HAP-1 (cell line): ENCODE results near the gene C9orf72.
"Not testable (repeated sequence)": the region's sequence is repeated elsewhere in the genome, so short reads cannot be mapped to it uniquely, and the experiment has no call there.

Experiments
- DNase-seq, 2 experiments: peaks; one replicate each; pipeline ENCODE4 v3.0.0-alpha.2; 2016 to 2020; ENCODE audit warnings: low spot score in 2 of 2
- H3K27me3 ChIP-seq: fragments of 250-450 bp; sonication (Bioruptor Pico); 2 replicates; pipeline ENCODE4 v1.5.1; 2020; ENCODE audit warnings: low read depth, mild to moderate bottlenecking, moderate library complexity
- H3K36me3 ChIP-seq: fragments of 250-450 bp; sonication (Bioruptor Pico); replicated peaks from 2 replicates; pipeline ENCODE4 v1.5.1; 2020; ENCODE audit warnings: mild to moderate bottlenecking
- H3K4me1 ChIP-seq: fragments of 250-450 bp; sonication (Bioruptor Pico); 2 replicates; pipeline ENCODE4 v1.5.1; 2020; ENCODE audit warnings: mild to moderate bottlenecking
- H3K4me3 ChIP-seq: fragments of 250-450 bp; sonication (Bioruptor Pico); 2 replicates; pipeline ENCODE4 v1.5.1; 2020; ENCODE audit warnings: mild to moderate bottlenecking, moderate library complexity
- H3K9me3 ChIP-seq: fragments of 250-450 bp; sonication (Bioruptor Pico); 2 replicates; pipeline ENCODE4 v1.5.1; 2020; ENCODE audit warnings: mild to moderate bottlenecking, moderate library complexity
- in situ Hi-C: fragments of 300-500 bp; cut with MboI; formaldehyde crosslinking; loops from 3 replicates; pipeline ENCODE4 v1.14.3; 2020; ENCODE audit warnings: low sequenced_read_pairs, inconsistent platforms, mixed read lengths

The C9orf72 gene

DNA sequence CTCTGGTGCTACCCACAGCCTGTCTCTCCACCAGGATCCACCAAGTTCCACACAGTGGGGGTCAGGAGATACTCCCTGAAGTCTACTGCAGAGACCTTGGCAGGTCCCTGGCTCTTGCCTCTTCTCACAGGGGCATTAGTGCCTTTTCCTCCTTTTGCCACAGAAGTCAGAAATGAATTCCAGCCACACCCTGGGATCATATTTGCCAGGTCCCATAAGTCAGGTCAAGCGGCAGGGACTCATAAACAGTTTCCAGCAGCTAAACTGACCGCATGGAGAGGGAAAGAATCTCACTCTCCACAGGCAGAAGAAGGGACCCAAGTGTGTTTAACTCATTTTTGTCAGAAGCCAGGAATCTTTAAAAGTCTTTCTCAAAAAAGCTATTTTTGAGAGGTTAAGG lies 62.5 kb downstream of the C9orf72 start:
- H3K4me3 ChIP-seq: no peak overlapping the region
- in situ Hi-C loops: no loop called here
- H3K9me3 ChIP-seq: no peaks in the 10 kb centered on the region
- H3K27me3 ChIP-seq: no peaks in the 10 kb centered on the region
- H3K4me1 ChIP-seq: peaks cover 5% of the 10 kb centered on the region
- no peak for DNase-seq
- H3K36me3 ChIP-seq: no peaks in the 10 kb centered on the region

DNA sequence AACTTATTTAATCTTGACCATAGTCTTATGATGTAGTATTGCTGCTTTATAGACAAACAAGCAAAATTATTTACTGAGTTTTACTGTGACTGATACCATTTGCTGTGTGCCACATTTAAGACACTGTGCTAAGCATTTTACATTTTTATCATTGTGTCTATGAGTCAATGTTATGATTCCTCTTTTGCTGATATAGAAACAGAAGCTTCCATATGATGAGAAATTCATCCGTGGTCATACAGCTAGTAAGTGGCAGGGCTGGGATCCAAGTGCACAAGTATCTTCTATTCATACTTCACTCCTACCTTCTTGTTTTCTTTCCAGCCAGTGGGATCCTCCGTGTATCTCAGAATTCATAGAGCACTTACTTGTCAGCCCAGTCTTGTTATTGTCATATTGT lies 66.3 kb downstream of the C9orf72 start:
- H3K36me3 ChIP-seq: no peaks in the 10 kb centered on the region
- H3K4me1 ChIP-seq: peaks cover 15% of the 10 kb centered on the region
- no peaks in the 10 kb centered on the region for H3K27me3 ChIP-seq
- DNase-seq: no peak
- no peak overlapping the region for H3K4me3 ChIP-seq
- no peaks in the 10 kb centered on the region for H3K9me3 ChIP-seq
- in situ Hi-C loops: no loop called here

DNA sequence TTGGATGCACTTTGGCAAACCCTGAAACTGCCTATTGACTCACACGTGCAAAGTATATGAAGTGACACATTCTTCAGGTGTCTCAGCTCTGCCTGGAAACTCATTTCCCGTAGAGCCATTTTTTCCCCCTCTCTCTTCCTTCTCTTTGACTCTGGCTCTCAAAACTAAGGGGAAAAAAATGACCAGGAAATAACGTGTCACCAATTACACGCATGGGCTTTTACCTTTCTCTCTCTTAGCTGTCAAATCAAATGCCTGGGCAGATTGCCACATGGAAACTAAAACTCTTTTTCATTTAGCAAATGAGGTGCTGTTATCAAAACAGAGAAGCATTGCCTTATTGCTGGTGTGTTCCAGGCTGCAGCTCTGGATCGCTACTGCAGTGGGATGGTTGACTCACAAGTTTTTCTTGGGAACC lies 67.5 kb downstream of the C9orf72 start:
- in situ Hi-C loops: no loop called here
- Histone ChIP-seq H3K4me1 (peaks cover 15% of the 10 kb centered on the region), H3K9me3 (no peaks in the 10 kb centered on the region), H3K36me3 (no peaks in the 10 kb centered on the region), H3K4me3 (no peak overlapping the region), H3K27me3 (no peaks in the 10 kb centered on the region)
- DNase-seq: no peak

DNA sequence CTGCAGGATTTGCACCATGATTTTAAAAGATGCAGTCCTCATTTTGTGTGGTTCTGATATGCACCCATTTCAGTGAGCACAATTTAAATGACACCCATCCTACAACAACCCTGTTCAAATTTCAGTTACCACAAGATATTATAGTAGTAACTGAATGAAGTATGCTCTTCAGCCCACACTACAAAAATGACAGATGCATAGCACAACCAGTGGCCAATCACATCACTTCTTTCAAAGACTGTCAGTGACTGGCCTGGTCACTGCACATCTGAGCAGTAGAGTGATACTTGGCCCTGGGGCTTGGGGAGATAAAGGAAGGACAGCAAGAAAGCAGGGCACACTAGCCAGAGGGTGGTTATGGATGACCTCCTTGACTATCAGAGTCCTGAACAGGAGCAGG lies 69.0 kb downstream of the C9orf72 start:
- Histone ChIP-seq H3K36me3 (no peaks in the 10 kb centered on the region), H3K4me1 (peaks cover 24% of the 10 kb centered on the region), H3K27me3 (no peaks in the 10 kb centered on the region), H3K9me3 (no peaks in the 10 kb centered on the region), H3K4me3 (no peak overlapping the region)
- no peak for DNase-seq
- in situ Hi-C loops: no loop called here

DNA sequence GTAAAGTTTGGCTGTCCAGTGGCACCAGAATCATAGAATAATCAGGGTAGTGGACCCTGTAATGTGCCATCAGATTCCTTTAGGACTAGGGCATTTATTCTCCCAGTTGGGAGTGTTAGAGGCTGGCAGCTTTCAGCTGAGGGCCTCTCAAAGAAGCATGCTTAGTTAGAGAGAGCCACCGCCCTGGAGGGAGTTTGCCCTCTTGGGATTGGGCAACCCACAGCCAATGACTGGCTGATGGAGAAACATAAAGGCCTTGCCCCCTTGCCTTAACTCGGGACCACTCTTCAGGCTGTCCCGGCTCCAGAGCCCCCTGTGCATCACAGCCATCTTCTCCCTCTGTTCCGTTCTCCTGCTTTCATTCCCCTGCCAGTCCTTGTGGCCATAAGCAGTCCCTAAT lies 69.7 kb downstream of the C9orf72 start:
- no peaks in the 10 kb centered on the region for H3K36me3 ChIP-seq
- in situ Hi-C loops: no loop called here
- H3K9me3 ChIP-seq: no peaks in the 10 kb centered on the region
- peaks cover 30% of the 10 kb centered on the region for H3K4me1 ChIP-seq
- DNase-seq: no peak
- H3K4me3 ChIP-seq: no peak overlapping the region
- H3K27me3 ChIP-seq: no peaks in the 10 kb centered on the region

DNA sequence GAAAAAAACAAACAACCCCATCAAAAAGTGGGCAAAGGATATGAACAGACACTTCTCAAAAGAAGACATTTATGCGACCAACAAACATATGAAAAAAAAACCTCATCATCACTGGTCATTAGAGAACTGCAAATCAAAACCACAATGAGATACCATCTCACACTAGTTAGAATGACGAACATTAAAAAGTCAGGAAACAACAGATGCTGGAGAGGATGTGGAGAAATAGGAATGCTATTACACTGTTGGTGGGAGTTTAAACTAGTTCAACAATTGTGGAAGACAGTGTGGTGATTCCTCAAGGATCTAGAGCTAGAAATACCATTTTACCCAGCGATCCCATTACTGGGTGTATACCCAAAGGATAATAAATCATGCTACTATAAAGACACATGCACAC lies 72.4 kb downstream of the C9orf72 start:
- H3K9me3 ChIP-seq, H3K4me3 ChIP-seq, H3K27me3 ChIP-seq, in situ Hi-C loops, DNase-seq, H3K36me3 ChIP-seq: not testable (repeated sequence)
- peaks cover 50% of the 10 kb centered on the region for H3K4me1 ChIP-seq

DNA sequence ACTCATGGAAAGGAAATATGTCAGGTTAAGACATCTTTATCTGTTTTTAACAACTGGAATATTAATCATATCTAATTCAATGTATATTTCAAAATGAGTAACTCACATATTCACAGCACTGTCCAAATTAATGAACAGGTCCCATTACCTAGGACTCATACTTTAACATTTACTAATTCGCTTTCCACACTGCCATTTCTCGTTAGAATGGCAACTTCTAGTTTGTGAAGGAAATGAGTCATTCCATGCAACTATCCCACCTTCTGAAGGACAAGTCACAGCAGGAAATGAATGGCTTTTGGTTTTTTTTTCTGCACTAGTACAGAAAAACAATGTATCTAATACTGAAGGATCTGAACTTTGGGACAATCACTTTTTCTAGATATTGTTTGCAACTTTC lies 73.8 kb downstream of the C9orf72 start:
- in situ Hi-C loops: no loop called here
- Histone ChIP-seq H3K4me3 (no peak overlapping the region), H3K27me3 (no peaks in the 10 kb centered on the region), H3K9me3 (no peaks in the 10 kb centered on the region), H3K36me3 (no peaks in the 10 kb centered on the region), H3K4me1 (peaks cover 48% of the 10 kb centered on the region)
- no peak for DNase-seq

DNA sequence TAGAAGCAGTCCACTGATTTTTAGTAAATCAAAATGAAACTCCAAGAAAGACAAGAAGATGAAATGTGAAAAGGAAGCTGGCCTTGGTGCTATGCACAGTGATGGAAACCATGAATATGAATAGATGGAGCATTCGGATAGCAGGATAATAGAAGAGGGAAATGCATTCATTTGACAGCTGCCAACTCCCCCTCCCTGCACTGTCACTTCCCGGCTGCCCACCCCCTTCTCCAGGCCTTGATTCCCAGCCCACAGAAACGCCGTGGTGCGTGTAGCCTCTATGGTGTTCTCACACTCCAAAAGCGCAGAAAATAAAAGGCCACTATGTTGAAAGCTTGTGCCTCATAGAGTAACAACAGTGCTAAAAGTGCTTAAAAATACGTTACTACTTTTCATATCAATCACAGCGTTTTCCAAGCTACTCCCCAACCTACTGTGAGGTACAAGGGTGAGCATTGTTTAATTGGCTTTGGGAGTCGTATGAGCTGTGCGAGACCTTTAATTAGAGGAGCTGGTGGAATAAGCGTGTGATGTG lies 75.3 kb downstream of the C9orf72 start:
- H3K4me3 ChIP-seq: no peak overlapping the region
- H3K36me3 ChIP-seq: no peaks in the 10 kb centered on the region
- H3K9me3 ChIP-seq: no peaks in the 10 kb centered on the region
- in situ Hi-C loops: no loop called here
- H3K27me3 ChIP-seq: no peaks in the 10 kb centered on the region
- H3K4me1 ChIP-seq: peaks cover 48% of the 10 kb centered on the region
- peak; percentile 84 to 93 for DNase-seq
